ENCODE results near the gene LGALS4. TPM values are rescaled to one million over a fixed set of nuclear protein-coding genes. Genes with fewer than 3 reads are reported as not detected.
"Not testable (repeated sequence)": the region's sequence is repeated elsewhere in the genome, so short reads cannot be mapped to it uniquely, and the experiment has no call there.

The LGALS4 gene
- total RNA-seq (2014; rRNA removed; shearing (Covaris generic); ENCODE audit: low replicate concordance) = 0.52 and 1.4 TPM in 2 replicates

- H4K20me1 ChIP-seq (ENCODE audit: insufficient read depth, low read depth, low read length) = no peaks in the 10 kb centered on the region
- no peaks in the 10 kb centered on the region for H3K9me2 ChIP-seq (replicated peaks; ENCODE audit: insufficient read depth, low read length)
- no peaks in the 10 kb centered on the region for H3K9me3 ChIP-seq (ENCODE audit: low read length)
- H2AFZ ChIP-seq (ENCODE audit: low read length) = no peak within 1 kb of the TSS
- no peak within 1 kb of the TSS for H3K27ac ChIP-seq (ENCODE audit: low read length)
- H3K4me1 ChIP-seq (ENCODE audit: low read length) = no peaks in the 10 kb centered on the region
- H3K36me3 ChIP-seq (ENCODE audit: insufficient read depth, low read length) = no peaks in the 10 kb centered on the region
- no peak within 1 kb of the TSS for H3K4me3 ChIP-seq (ENCODE audit: low read length)
- DNase-seq = no peak
- H3K4me2 ChIP-seq (ENCODE audit: low read depth, low read length, poor library complexity, severe bottlenecking) = no peak within 1 kb of the TSS
- no peaks in the 10 kb centered on the region for H3K27me3 ChIP-seq (ENCODE audit: low read length)
- no peaks in the 10 kb centered on the region for H3K79me2 ChIP-seq (ENCODE audit: low read length)
- H3K9ac ChIP-seq (ENCODE audit: low read length) = no peak within 1 kb of the TSS
Measured at GRCh38 chr19:38812841-38813320, at the start of gene LGALS4. LGALS4 (minus strand) TSS chr19:38812945; CDS start chr19:38812886, 59 bp downstream.

- no peaks in the 10 kb centered on the region for H3K9me3 ChIP-seq (ENCODE audit: low read length)
- H3K27me3 ChIP-seq (ENCODE audit: low read length) = no peaks in the 10 kb centered on the region
- H3K79me2 ChIP-seq (ENCODE audit: low read length) = no peaks in the 10 kb centered on the region
- no peaks in the 10 kb centered on the region for H3K9me2 ChIP-seq (replicated peaks; ENCODE audit: insufficient read depth, low read length)
- peaks cover 58% of the 10 kb centered on the region for H3K4me1 ChIP-seq (ENCODE audit: low read length)
- H3K4me3 ChIP-seq (ENCODE audit: low read length) = no peak overlapping the region
- no peak overlapping the region for H3K9ac ChIP-seq (ENCODE audit: low read length)
- H3K36me3 ChIP-seq (ENCODE audit: insufficient read depth, low read length) = no peaks in the 10 kb centered on the region
- H3K27ac ChIP-seq (ENCODE audit: low read length) = no peak overlapping the region
- no peak for DNase-seq
- no peak overlapping the region for H2AFZ ChIP-seq (ENCODE audit: low read length)
- H3K4me2 ChIP-seq (ENCODE audit: low read depth, low read length, poor library complexity, severe bottlenecking) = peak overlapping the region; percentile 62
- H4K20me1 ChIP-seq (ENCODE audit: insufficient read depth, low read depth, low read length) = no peaks in the 10 kb centered on the region
Measured at GRCh38 chr19:38861368-38861767, 48.6 kb upstream of the LGALS4 start.

GRCh38 chr19:38859631-38860204 lies 47.0 kb upstream of the LGALS4 start:
- H3K4me2 ChIP-seq (ENCODE audit: low read depth, low read length, poor library complexity, severe bottlenecking); H3K4me3 ChIP-seq (ENCODE audit: low read length); H2AFZ ChIP-seq (ENCODE audit: low read length); H3K9me3 ChIP-seq (ENCODE audit: low read length); H3K9me2 ChIP-seq (replicated peaks; ENCODE audit: insufficient read depth, low read length); H3K27me3 ChIP-seq (ENCODE audit: low read length); H3K9ac ChIP-seq (ENCODE audit: low read length); H3K79me2 ChIP-seq (ENCODE audit: low read length); H3K36me3 ChIP-seq (ENCODE audit: insufficient read depth, low read length); H4K20me1 ChIP-seq (ENCODE audit: insufficient read depth, low read depth, low read length); DNase-seq; H3K27ac ChIP-seq (ENCODE audit: low read length): not testable (repeated sequence)
- H3K4me1 ChIP-seq (ENCODE audit: low read length) = peaks cover 46% of the 10 kb centered on the region

- no peaks in the 10 kb centered on the region for H3K27me3 ChIP-seq (ENCODE audit: low read length)
- no peaks in the 10 kb centered on the region for H3K79me2 ChIP-seq (ENCODE audit: low read length)
- peak overlapping the region; percentile 34 for H3K9ac ChIP-seq (ENCODE audit: low read length)
- no peaks in the 10 kb centered on the region for H3K9me2 ChIP-seq (replicated peaks; ENCODE audit: insufficient read depth, low read length)
- H4K20me1 ChIP-seq (ENCODE audit: insufficient read depth, low read depth, low read length) = no peaks in the 10 kb centered on the region
- H3K4me3 ChIP-seq (ENCODE audit: low read length) = peak overlapping the region; percentile 8; the same call in 1 of the 2 replicates
- H3K36me3 ChIP-seq (ENCODE audit: insufficient read depth, low read length) = no peaks in the 10 kb centered on the region
- H2AFZ ChIP-seq (ENCODE audit: low read length) = peak overlapping the region; percentile 75
- peak overlapping the region; percentile 67 for H3K4me2 ChIP-seq (ENCODE audit: low read depth, low read length, poor library complexity, severe bottlenecking)
- H3K4me1 ChIP-seq (ENCODE audit: low read length) = peaks cover 47% of the 10 kb centered on the region
- no peaks in the 10 kb centered on the region for H3K9me3 ChIP-seq (ENCODE audit: low read length)
- peak overlapping the region; percentile 66 for H3K27ac ChIP-seq (ENCODE audit: low read length)
- peak; percentile 52 for DNase-seq
Measured at GRCh38 chr19:38856813-38857212, 44.1 kb upstream of the LGALS4 start.

- not testable (repeated sequence) for H3K9ac ChIP-seq (ENCODE audit: low read length); H3K36me3 ChIP-seq (ENCODE audit: insufficient read depth, low read length); H2AFZ ChIP-seq (ENCODE audit: low read length); H3K27ac ChIP-seq (ENCODE audit: low read length); H3K4me3 ChIP-seq (ENCODE audit: low read length); H3K9me3 ChIP-seq (ENCODE audit: low read length); H4K20me1 ChIP-seq (ENCODE audit: insufficient read depth, low read depth, low read length); H3K79me2 ChIP-seq (ENCODE audit: low read length); DNase-seq; H3K9me2 ChIP-seq (replicated peaks; ENCODE audit: insufficient read depth, low read length); H3K4me2 ChIP-seq (ENCODE audit: low read depth, low read length, poor library complexity, severe bottlenecking); H3K27me3 ChIP-seq (ENCODE audit: low read length)
- peaks cover 53% of the 10 kb centered on the region for H3K4me1 ChIP-seq (ENCODE audit: low read length)
Measured at GRCh38 chr19:38855751-38856150, 43.0 kb upstream of the LGALS4 start.

GRCh38 chr19:38854961-38855360 lies 42.2 kb upstream of the LGALS4 start:
- not testable (repeated sequence) for H2AFZ ChIP-seq (ENCODE audit: low read length); H4K20me1 ChIP-seq (ENCODE audit: insufficient read depth, low read depth, low read length); H3K36me3 ChIP-seq (ENCODE audit: insufficient read depth, low read length); DNase-seq; H3K4me3 ChIP-seq (ENCODE audit: low read length); H3K27me3 ChIP-seq (ENCODE audit: low read length); H3K9ac ChIP-seq (ENCODE audit: low read length); H3K9me3 ChIP-seq (ENCODE audit: low read length); H3K4me2 ChIP-seq (ENCODE audit: low read depth, low read length, poor library complexity, severe bottlenecking); H3K9me2 ChIP-seq (replicated peaks; ENCODE audit: insufficient read depth, low read length); H3K27ac ChIP-seq (ENCODE audit: low read length); H3K79me2 ChIP-seq (ENCODE audit: low read length)
- peaks cover 46% of the 10 kb centered on the region for H3K4me1 ChIP-seq (ENCODE audit: low read length)

- Histone ChIP-seq H2AFZ (ENCODE audit: low read length) (no peak overlapping the region), H3K79me2 (ENCODE audit: low read length) (peaks cover 10% of the 10 kb centered on the region), H3K27ac (ENCODE audit: low read length) (peak overlapping the region; percentile 83), H3K4me2 (ENCODE audit: low read depth, low read length, poor library complexity, severe bottlenecking) (peak overlapping the region; percentile 73), H3K9me2 (replicated peaks; ENCODE audit: insufficient read depth, low read length) (no peaks in the 10 kb centered on the region), H3K36me3 (ENCODE audit: insufficient read depth, low read length) (peaks cover 8% of the 10 kb centered on the region), H3K27me3 (ENCODE audit: low read length) (no peaks in the 10 kb centered on the region), H3K4me3 (ENCODE audit: low read length) (peak overlapping the region; percentile 85), H3K4me1 (ENCODE audit: low read length) (peaks cover 42% of the 10 kb centered on the region), H3K9ac (ENCODE audit: low read length) (peak overlapping the region; percentile 96), H4K20me1 (ENCODE audit: insufficient read depth, low read depth, low read length) (peaks cover 3% of the 10 kb centered on the region; the same call in 1 of the 2 replicates), H3K9me3 (ENCODE audit: low read length) (no peaks in the 10 kb centered on the region)
- no peak for DNase-seq
Measured at GRCh38 chr19:38853214-38853613, 40.5 kb upstream of the LGALS4 start.

GRCh38 chr19:38852231-38853044 lies 39.7 kb upstream of the LGALS4 start:
- no peak overlapping the region for H2AFZ ChIP-seq (ENCODE audit: low read length)

More at GRCh38 chr19:38852231-38853044, 39.7 kb upstream of the LGALS4 start:
- no peaks in the 10 kb centered on the region for H3K9me2 ChIP-seq (replicated peaks; ENCODE audit: insufficient read depth, low read length)
- peak; percentile 82 for DNase-seq
- peaks cover 18% of the 10 kb centered on the region for H3K79me2 ChIP-seq (ENCODE audit: low read length)
- peaks cover 45% of the 10 kb centered on the region for H3K4me1 ChIP-seq (ENCODE audit: low read length)
- peaks cover 11% of the 10 kb centered on the region for H4K20me1 ChIP-seq (ENCODE audit: insufficient read depth, low read depth, low read length)
- peaks cover 14% of the 10 kb centered on the region for H3K36me3 ChIP-seq (ENCODE audit: insufficient read depth, low read length)
- H3K27ac ChIP-seq (ENCODE audit: low read length) = peak overlapping the region; percentile 83
- peak overlapping the region; percentile 85 for H3K4me3 ChIP-seq (ENCODE audit: low read length)
- peak overlapping the region; percentile 96 for H3K9ac ChIP-seq (ENCODE audit: low read length)
- no peaks in the 10 kb centered on the region for H3K9me3 ChIP-seq (ENCODE audit: low read length)
- peak overlapping the region; percentile 73 for H3K4me2 ChIP-seq (ENCODE audit: low read depth, low read length, poor library complexity, severe bottlenecking)
- no peaks in the 10 kb centered on the region for H3K27me3 ChIP-seq (ENCODE audit: low read length)

Measured in Karpas-422 (cell line).